HepG2 (cell line): ENCODE data around the gene SIX5. TPM values are rescaled to one million over a fixed set of nuclear protein-coding genes. Genes with fewer than 3 reads are reported as not detected.

Experiments
- ATAC-seq: fragments of 200-7000 bp; cut with Tn5 transposase; 3 replicates; pipeline ENCODE4 v1.9.1; 2020; ENCODE audit warnings: mild to moderate bottlenecking, moderate library complexity
- BruUV-seq: library from RNA; stranded (reverse); fragments of 400-500 nt; replicated peaks from 2 replicates; lab custom pipeline; 2021; lab: Mats Ljungman, UMichigan
- CTCF ChIA-PET: fragments of 300-600 bp; formaldehyde crosslinking; extraction: SDS; loops from one replicate; lab custom pipeline; 2021; ENCODE audit warnings: low total read pairs, inconsistent platforms, low intra/inter-chr PET ratio; lab: Yijun Ruan, JAX
- POLR2A ChIA-PET: fragments of 350-600 bp; sonication (Branson Sonifier 250); formaldehyde crosslinking; loops from one replicate; lab custom pipeline; 2020; ENCODE audit warnings: antibody characterized with exemption, inconsistent platforms; lab: Yijun Ruan, JAX
- DNase-seq: peaks from one replicate; pipeline ENCODE4 v3.0.0-alpha.2; 2015; ENCODE audit warnings: low spot score
- FAIRE-seq: peaks from 3 replicates; lab custom pipeline; 2011; peaks lifted over from hg19 to GRCh38; lab: Jason Lieb, UNC
- H2AFZ ChIP-seq: one replicate; pipeline ENCODE4 v1.6.1; 2011; ENCODE audit warnings: low read length, inconsistent platforms
- H3K27ac ChIP-seq: fragments of 300-600 bp; 3 replicates; pipeline ENCODE4 v1.8.0; 2011; ENCODE audit warnings: mixed run types, mild to moderate bottlenecking, mixed read lengths, low read length, inconsistent platforms; ENCODE audit not compliant: insufficient read depth; ENCODE audit errors: extremely low read length
- H3K27me3 ChIP-seq, 2 experiments: fragments of 200-600 bp in 1 of 2; 2 replicates in 1 of 2; 3 replicates in 1 of 2; pipeline versions ENCODE4 v1.6.0 to v1.8.0; 2011; ENCODE audit warnings: low read length in 2 of 2, mild to moderate bottlenecking in 2 of 2, moderate library complexity in 2 of 2, inconsistent platforms in 1 of 2; ENCODE audit not compliant: insufficient read depth in 2 of 2, control insufficient read depth in 1 of 2
- H3K36me3 ChIP-seq, 2 experiments: fragments of 200-600 bp in 1 of 2; replicated peaks in 1 of 2; 2 replicates in 1 of 2; 3 replicates in 1 of 2; pipeline versions ENCODE4 v1.5.1 to v1.8.0; 2011; ENCODE audit warnings: low read length in 2 of 2, inconsistent platforms in 1 of 2; ENCODE audit not compliant: insufficient read depth in 2 of 2, control insufficient read depth in 1 of 2
- H3K4me1 ChIP-seq: 2 replicates; pipeline ENCODE4 v1.5.1; 2012; ENCODE audit warnings: low read length, inconsistent platforms; ENCODE audit not compliant: insufficient read depth
- H3K4me2 ChIP-seq: 2 replicates; pipeline ENCODE4 v1.6.0; 2011; ENCODE audit warnings: low read depth, low read length, inconsistent platforms
- H3K4me3 ChIP-seq, 3 experiments: fragments of 200-600 bp in 1 of 3; sonication (generic), shearing (Covaris generic) in 1 of 3; replicated peaks in 1 of 3; 2 replicates each; pipeline ENCODE4 v1.5.1; 2011 to 2016; ENCODE audit warnings: low read length in 3 of 3, inconsistent platforms in 2 of 3, low read depth in 2 of 3, mild to moderate bottlenecking in 2 of 3, control low read depth in 1 of 3, mixed read lengths in 1 of 3; ENCODE audit not compliant: insufficient read depth in 1 of 3
- H3K79me2 ChIP-seq: one replicate; pipeline ENCODE4 v1.6.1; 2011; ENCODE audit warnings: low read length, inconsistent platforms; ENCODE audit not compliant: insufficient read depth
- H3K9ac ChIP-seq: 2 replicates; pipeline ENCODE4 v1.6.0; 2011; ENCODE audit warnings: mild to moderate bottlenecking, low read depth, low read length, inconsistent platforms; ENCODE audit not compliant: insufficient read depth
- H3K9me3 ChIP-seq: 2 replicates; pipeline ENCODE4 v1.5.1; 2012; ENCODE audit warnings: mild to moderate bottlenecking, low read length
- H4K20me1 ChIP-seq: 2 replicates; pipeline ENCODE4 v1.6.0; 2011; ENCODE audit warnings: inconsistent platforms, mild to moderate bottlenecking, low read length, moderate library complexity; ENCODE audit not compliant: insufficient read depth
- HOXA9 ChIP-seq: sonication (generic); formaldehyde crosslinking; IDR thresholded peaks from 2 replicates; pipeline ENCODE4 v1.8.1; 2022; ENCODE audit warnings: missing genetic modification reagents, mild to moderate bottlenecking, moderate library complexity, borderline replicate concordance
- TGIF2 ChIP-seq: IDR thresholded peaks from 2 replicates; pipeline ENCODE4 v1.6.1; 2016; ENCODE audit warnings: control low read depth, missing compliant biosample characterization
- YEATS2 ChIP-seq: sonication (generic); formaldehyde crosslinking; IDR thresholded peaks from 2 replicates; pipeline ENCODE4 v1.4.0; 2020; ENCODE audit warnings: missing genetic modification reagents, borderline replicate concordance
- ZMYM2 ChIP-seq: sonication (generic); formaldehyde crosslinking; IDR thresholded peaks from 2 replicates; pipeline ENCODE4 v1.8.0; 2022; ENCODE audit warnings: mild to moderate bottlenecking, missing genetic modification reagents
- ZNF33B ChIP-seq: sonication (generic); formaldehyde crosslinking; IDR thresholded peaks from 2 replicates; pipeline ENCODE4 v1.5.1; 2020; ENCODE audit warnings: mild to moderate bottlenecking, missing genetic modification reagents
- ZNF547 ChIP-seq: sonication (generic); formaldehyde crosslinking; IDR thresholded peaks from 2 replicates; pipeline ENCODE4 v1.5.1; 2020; ENCODE audit warnings: mild to moderate bottlenecking, missing genetic modification reagents
- ZNF570 ChIP-seq: sonication (generic); formaldehyde crosslinking; IDR thresholded peaks from 2 replicates; pipeline ENCODE4 v1.4.0; 2020; ENCODE audit warnings: mild to moderate bottlenecking, missing genetic modification reagents, borderline replicate concordance
- ZSCAN22 ChIP-seq: sonication (generic); formaldehyde crosslinking; IDR thresholded peaks from 2 replicates; pipeline ENCODE4 v1.4.0; 2020; ENCODE audit warnings: mild to moderate bottlenecking, missing genetic modification reagents
- WGBS: methylation state at CpG from one replicate; pipeline ENCODE4 v1.1.6; 2017; ENCODE audit warnings: low lambda C conversion rate; 5-methylcytosine and 5-hydroxymethylcytosine counted together
- in situ Hi-C: cut with HindIII; loops from 2 replicates; pipeline ENCODE4 v1.10.0; 2017; ENCODE audit warnings: low pct_unique_long_range_greater_than_20kb; ENCODE audit not compliant: extremely low pct_ligation_motif_present
- intact Hi-C: fragments of 100-400 bp; cut with micrococcal nuclease; formaldehyde crosslinking; loops from one replicate; pipeline ENCODE4 v1.10.0; 2022; ENCODE audit not compliant: unreplicated experiment
- polyA plus RNA-seq, 8 experiments: library from polyadenylated mRNA; depleted of rRNA in 3 of 8; stranded (reverse) in 7 of 8; unstranded in 1 of 8; fragments of >200 nt; fragmentation: Illumina TruSeq in 4 of 8; extraction: Trizol in 4 of 8; gene quantifications; 2 replicates each; pipeline versions ENCODE4 v1.2.1 to v1.2.3, GENCODE V29; 2011 to 2016; ENCODE audit warnings: low read depth in 4 of 8, missing spikeins in 1 of 8, mixed read lengths in 1 of 8; ENCODE audit not compliant: insufficient read depth in 1 of 8
- total RNA-seq, 5 experiments: library from RNA; depleted of rRNA; stranded (reverse); fragments of >200 nt; fragmentation: Illumina TruSeq; extraction: Trizol; gene quantifications; 2 replicates each; pipeline ENCODE4 v1.2.3, GENCODE V29; 2016; ENCODE audit warnings: low read depth in 1 of 5
- TF ChIP-seq, protein P1 (sequence below): sonication (generic); formaldehyde crosslinking; IDR thresholded peaks from 2 replicates; pipeline ENCODE4 v1.5.0; 2020; ENCODE audit warnings: mild to moderate bottlenecking, low read depth, missing genetic modification reagents, borderline replicate concordance
- TF ChIP-seq, protein P2 (sequence below): sonication (generic); formaldehyde crosslinking; IDR thresholded peaks from 2 replicates; pipeline ENCODE4 v1.4.0; 2020; ENCODE audit warnings: mild to moderate bottlenecking, low read depth, missing genetic modification reagents
- TF ChIP-seq, protein P3 (sequence below): sonication (generic); formaldehyde crosslinking; IDR thresholded peaks from 2 replicates; pipeline ENCODE4 v1.5.0; 2020; ENCODE audit warnings: missing genetic modification reagents
- TF ChIP-seq, protein P4 (sequence below): sonication (generic); formaldehyde crosslinking; IDR thresholded peaks from 2 replicates; pipeline ENCODE4 v1.4.0; 2020; ENCODE audit warnings: mild to moderate bottlenecking, missing genetic modification reagents
- TF ChIP-seq, protein P5 (sequence below): IDR thresholded peaks from 2 replicates; pipeline ENCODE4 v1.6.1; 2016; ENCODE audit warnings: low read depth, missing genetic modification reagents, missing compliant biosample characterization

Gene SIX5
- total and polyA plus RNA-seq, 2 of the 13 experiments (the other 11 are each of a cell fraction or from before 2014, with no cell fraction given), result 7.7 to 10.5 TPM

DNA sequence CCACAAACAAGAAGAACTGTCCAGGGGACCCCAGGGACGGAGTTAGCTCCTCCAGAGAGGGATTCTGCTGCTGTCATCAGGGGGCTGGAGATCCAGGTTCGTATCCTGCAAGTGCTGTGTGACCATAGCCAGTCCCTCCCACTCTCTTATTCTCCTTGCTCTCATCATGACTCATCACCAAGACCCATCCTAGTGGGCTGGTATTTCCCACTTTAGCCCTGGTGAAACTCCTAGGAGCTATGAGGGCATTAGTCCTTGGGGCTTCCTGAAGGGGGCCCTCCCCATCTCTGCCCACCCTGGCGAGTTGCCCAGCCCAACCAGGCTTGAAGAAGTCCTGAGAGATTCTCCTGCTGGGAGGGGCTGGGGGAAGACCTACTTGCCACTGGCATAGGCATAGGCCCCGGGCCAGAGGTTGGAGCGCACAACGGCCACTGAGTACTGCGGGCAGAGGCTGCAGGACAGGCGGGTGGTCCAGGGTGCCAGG lies 31.1 kb upstream of the SIX5 start:
- Histone ChIP-seq H3K27ac (no peak overlapping the region), H3K4me1 (peaks cover 26% of the 10 kb centered on the region), H2AFZ (no peak overlapping the region), H4K20me1 (no peaks in the 10 kb centered on the region), H3K9me3 (no peaks in the 10 kb centered on the region), H3K9ac (no peak overlapping the region), H3K79me2 (no peaks in the 10 kb centered on the region), H3K4me3 (no peak overlapping the region), H3K27me3 (peaks cover 1 to 19% of the 10 kb centered on the region in 2 experiments; a peak in 2 of 5 replicates), H3K4me2 (no peak overlapping the region), H3K36me3 (no peaks in the 10 kb centered on the region)
- POLR2A ChIA-PET, result interaction anchor here (0.9 to 1.2 kb wide), 2 partner anchors 63 to 103 kb away, joined by 3 to 4 read pairs; partner anchors contain the start of genes MYPOP and SYMPK
- DNase-seq, result no peak
- in situ Hi-C loops (no loop called here), intact Hi-C loops (no loop called here)
- no peak for FAIRE-seq
- BruUV-seq, result no TSS peak
- WGBS, result 11% methylated on average over 3 of the region's 8 CpGs
- no peak for ATAC-seq
- CTCF ChIA-PET, result interaction anchor here (1.5 kb wide), 1 partner anchor 30 kb away, joined by 17 read pairs; the partner anchor contains the start of gene SIX5
- TF ChIP-seq, protein P1, sequence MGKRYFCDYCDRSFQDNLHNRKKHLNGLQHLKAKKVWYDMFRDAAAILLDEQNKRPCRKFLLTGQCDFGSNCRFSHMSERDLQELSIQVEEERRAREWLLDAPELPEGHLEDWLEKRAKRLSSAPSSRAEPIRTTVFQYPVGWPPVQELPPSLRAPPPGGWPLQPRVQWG (CRISPR knock-in tag), result no peak
- TF ChIP-seq ZMYM2 (no peak), HOXA9 (CRISPR knock-in tag) (no peak), ZNF547 (CRISPR knock-in tag) (no peak), TGIF2 (no peak), ZNF570 (no peak), ZSCAN22 (no peak), ZNF33B (CRISPR knock-in tag) (no peak), YEATS2 (CRISPR knock-in tag) (no peak)
- TF ChIP-seq, protein P2, sequence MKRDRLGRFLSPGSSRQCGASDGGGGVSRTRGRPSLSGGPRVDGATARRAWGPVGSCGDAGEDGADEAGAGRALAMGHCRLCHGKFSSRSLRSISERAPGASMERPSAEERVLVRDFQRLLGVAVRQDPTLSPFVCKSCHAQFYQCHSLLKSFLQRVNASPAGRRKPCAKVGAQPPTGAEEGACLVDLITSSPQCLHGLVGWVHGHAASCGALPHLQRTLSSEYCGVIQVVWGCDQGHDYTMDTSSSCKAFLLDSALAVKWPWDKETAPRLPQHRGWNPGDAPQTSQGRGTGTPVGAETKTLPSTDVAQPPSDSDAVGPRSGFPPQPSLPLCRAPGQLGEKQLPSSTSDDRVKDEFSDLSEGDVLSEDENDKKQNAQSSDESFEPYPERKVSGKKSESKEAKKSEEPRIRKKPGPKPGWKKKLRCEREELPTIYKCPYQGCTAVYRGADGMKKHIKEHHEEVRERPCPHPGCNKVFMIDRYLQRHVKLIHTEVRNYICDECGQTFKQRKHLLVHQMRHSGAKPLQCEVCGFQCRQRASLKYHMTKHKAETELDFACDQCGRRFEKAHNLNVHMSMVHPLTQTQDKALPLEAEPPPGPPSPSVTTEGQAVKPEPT (CRISPR knock-in tag), result no peak
- TF ChIP-seq, protein P3, sequence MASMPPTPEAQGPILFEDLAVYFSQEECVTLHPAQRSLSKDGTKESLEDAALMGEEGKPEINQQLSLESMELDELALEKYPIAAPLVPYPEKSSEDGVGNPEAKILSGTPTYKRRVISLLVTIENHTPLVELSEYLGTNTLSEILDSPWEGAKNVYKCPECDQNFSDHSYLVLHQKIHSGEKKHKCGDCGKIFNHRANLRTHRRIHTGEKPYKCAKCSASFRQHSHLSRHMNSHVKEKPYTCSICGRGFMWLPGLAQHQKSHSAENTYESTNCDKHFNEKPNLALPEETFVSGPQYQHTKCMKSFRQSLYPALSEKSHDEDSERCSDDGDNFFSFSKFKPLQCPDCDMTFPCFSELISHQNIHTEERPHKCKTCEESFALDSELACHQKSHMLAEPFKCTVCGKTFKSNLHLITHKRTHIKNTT, result no peak
- TF ChIP-seq, protein P4, sequence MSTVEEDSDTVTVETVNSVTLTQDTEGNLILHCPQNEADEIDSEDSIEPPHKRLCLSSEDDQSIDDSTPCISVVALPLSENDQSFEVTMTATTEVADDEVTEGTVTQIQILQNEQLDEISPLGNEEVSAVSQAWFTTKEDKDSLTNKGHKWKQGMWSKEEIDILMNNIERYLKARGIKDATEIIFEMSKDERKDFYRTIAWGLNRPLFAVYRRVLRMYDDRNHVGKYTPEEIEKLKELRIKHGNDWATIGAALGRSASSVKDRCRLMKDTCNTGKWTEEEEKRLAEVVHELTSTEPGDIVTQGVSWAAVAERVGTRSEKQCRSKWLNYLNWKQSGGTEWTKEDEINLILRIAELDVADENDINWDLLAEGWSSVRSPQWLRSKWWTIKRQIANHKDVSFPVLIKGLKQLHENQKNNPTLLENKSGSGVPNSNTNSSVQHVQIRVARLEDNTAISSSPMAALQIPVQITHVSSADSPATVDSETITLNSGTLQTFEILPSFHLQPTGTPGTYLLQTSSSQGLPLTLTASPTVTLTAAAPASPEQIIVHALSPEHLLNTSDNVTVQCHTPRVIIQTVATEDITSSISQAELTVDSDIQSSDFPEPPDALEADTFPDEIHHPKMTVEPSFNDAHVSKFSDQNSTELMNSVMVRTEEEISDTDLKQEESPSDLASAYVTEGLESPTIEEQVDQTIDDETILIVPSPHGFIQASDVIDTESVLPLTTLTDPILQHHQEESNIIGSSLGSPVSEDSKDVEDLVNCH, result no peak
- TF ChIP-seq, protein P5, sequence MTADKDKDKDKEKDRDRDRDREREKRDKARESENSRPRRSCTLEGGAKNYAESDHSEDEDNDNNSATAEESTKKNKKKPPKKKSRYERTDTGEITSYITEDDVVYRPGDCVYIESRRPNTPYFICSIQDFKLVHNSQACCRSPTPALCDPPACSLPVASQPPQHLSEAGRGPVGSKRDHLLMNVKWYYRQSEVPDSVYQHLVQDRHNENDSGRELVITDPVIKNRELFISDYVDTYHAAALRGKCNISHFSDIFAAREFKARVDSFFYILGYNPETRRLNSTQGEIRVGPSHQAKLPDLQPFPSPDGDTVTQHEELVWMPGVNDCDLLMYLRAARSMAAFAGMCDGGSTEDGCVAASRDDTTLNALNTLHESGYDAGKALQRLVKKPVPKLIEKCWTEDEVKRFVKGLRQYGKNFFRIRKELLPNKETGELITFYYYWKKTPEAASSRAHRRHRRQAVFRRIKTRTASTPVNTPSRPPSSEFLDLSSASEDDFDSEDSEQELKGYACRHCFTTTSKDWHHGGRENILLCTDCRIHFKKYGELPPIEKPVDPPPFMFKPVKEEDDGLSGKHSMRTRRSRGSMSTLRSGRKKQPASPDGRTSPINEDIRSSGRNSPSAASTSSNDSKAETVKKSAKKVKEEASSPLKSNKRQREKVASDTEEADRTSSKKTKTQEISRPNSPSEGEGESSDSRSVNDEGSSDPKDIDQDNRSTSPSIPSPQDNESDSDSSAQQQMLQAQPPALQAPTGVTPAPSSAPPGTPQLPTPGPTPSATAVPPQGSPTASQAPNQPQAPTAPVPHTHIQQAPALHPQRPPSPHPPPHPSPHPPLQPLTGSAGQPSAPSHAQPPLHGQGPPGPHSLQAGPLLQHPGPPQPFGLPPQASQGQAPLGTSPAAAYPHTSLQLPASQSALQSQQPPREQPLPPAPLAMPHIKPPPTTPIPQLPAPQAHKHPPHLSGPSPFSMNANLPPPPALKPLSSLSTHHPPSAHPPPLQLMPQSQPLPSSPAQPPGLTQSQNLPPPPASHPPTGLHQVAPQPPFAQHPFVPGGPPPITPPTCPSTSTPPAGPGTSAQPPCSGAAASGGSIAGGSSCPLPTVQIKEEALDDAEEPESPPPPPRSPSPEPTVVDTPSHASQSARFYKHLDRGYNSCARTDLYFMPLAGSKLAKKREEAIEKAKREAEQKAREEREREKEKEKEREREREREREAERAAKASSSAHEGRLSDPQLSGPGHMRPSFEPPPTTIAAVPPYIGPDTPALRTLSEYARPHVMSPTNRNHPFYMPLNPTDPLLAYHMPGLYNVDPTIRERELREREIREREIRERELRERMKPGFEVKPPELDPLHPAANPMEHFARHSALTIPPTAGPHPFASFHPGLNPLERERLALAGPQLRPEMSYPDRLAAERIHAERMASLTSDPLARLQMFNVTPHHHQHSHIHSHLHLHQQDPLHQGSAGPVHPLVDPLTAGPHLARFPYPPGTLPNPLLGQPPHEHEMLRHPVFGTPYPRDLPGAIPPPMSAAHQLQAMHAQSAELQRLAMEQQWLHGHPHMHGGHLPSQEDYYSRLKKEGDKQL, result no peak
